GM21786 (cell line): Measurements from ENCODE around the gene PNMA6E.

ENCODE experiments used
- ATAC-seq: cut with Tn5 transposase; IDR thresholded peaks from one replicate; pipeline ENCODE4 v1.9.1; 2021; ENCODE audit not compliant: unreplicated experiment

PNMA6E gene

GRCh38 chrX:153438532-153438931, 37.4 kb upstream of the PNMA6E start:
- ATAC-seq, result no peak

GRCh38 chrX:153435845-153436244, 34.7 kb upstream of the PNMA6E start:
- ATAC-seq, result no peak

GRCh38 chrX:153434801-153435200, 33.7 kb upstream of the PNMA6E start:
- ATAC-seq, result no peak

DNA sequence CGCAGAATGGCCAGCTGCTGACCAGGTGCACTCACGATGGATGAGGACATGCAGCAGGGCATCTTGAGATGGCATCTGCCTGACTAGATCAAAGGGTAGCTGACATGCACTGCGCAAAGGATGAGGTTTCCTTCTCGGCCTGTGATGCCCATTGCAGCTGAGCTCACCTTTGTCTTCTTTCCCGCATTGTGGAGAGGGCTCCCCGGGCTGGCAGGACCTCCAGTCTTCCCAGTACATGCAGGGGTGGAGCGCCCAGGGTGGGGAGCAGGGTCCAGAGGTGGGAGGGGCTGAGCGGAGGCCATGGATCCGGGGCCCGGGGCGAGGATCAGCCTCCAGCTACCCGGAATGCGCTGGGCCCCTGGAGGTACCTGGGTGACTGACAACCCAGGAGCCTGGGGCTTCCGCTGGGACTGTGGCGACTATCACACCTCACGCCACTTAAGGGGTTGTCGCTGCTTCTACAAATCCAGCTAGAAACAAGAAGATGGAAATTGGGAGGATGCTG, 32.7 kb upstream of the PNMA6E start:
- ATAC-seq, result no peak

DNA sequence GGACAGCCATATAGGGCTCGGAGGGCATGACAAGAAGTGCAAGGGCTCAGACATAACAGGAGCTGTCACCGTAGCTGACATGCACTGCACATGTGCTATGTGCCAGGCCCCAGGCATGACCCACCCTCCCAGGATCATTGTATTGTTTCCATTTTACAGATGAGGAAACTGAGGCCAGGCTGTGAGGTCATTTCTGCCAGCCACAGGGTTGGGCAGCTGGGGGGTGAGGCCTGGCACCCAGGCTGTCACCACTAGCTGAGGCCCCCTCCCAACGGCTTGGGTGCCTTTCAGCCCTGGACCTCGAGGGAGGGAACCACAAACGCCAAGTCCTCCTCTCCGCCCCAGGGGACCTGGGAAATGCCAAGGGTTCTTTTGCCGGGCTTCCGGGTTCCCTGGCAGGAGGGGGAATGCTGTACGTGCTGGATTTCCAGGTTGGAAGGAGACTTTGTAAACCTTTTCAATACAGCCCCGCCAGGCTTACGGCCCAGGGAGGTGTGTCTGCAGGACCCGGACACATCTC, 32.1 kb upstream of the PNMA6E start:
- ATAC-seq, result no peak

DNA sequence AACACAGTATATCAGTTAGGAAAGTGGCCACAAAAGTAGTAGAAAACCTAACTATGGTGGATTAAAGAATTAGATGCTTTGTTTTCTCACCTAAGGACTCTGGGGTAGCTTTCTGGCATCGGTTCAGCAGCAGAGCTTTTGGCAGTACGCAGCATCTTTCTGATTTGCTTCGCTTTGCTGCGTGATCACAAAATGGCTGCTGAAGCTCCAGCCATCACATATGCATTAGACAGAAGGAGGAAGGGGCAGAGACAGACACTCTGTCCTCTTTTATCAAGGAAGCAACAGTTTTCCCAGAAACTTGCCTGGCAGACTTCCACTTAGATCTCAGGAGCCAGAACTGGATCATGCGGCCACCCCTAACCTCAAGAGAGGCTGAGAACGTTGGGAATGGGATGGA, 29.6 kb upstream of the PNMA6E start:
- ATAC-seq, result no peak

- ATAC-seq, result no peak
Observed at GRCh38 chrX:153426204-153426603, 25.1 kb upstream of the PNMA6E start.

- ATAC-seq, result no peak
Observed at GRCh38 chrX:153423652-153424051, 22.5 kb upstream of the PNMA6E start.

DNA sequence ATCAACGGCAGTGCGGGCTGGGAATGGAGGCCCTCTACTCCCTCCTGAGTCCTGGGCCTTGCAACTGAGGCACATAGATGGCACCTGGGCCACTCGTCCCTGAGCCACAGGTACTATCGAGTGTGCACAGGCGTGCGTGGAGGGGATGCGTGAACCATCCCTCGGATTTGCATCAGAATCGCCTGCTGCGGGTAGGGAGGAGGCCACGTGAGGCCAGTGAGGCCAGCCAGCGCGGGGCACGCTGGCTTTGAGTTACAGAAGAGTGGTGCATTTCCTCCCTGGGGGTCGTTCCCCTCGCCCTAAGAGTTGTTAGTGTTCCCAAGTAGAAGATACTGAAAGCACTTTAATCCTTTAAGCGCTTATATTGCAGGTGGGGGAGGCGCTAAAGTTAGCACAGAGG, 20.7 kb upstream of the PNMA6E start:
- no peak for ATAC-seq

GRCh38 chrX:153420851-153421599, 19.9 kb upstream of the PNMA6E start:
- no peak for ATAC-seq

DNA sequence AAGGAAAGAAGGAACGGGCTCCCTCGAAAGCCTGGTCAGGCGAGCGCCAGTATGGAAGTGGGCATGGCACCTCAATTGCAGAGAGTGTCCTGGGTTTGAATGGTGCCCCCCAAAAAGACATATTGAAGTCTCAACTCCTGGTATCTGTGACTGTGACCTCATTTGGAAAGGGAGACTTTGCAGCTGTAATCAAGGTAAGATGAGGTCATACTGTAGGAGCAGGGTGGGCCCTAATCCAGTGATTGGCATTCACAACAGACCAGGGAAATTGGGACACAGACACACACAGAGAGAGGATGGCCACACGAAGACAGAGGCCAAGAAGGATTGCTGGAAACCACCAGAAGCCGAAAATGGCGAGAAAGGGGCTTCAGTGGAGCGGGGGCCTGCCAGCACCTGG, 16.5 kb upstream of the PNMA6E start:
- ATAC-seq, result no peak

DNA sequence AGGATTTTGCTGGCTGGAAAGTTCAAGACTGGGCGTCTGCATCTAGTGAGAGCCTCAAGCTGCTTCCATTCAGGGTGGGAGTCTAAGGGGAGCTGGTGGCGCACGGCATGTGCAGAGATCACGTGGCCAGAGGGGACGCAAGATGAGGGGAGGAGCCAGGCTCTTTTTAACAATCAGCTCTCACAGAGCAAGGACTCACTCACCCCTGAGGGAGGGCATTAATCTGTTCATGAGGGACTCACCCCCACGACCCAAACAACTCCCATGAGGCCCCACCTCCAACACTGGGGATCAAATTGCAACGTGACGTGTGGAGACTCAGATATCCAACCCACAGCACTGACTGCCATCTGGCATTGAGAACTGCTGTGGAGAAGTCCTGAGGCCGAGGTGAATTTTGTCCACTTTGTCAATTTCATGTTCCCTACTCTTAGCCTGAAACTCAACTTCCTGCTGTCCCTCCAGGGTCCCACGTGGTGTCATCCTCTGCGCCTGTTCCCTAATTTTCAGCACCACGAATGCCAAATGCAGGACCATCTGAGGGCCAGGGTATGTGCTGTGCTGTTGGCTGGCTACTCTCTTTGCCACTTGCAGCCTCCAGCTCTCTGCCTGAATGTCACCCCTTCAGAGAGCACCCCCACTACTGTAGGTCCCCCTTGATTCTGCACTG, 15.8 kb upstream of the PNMA6E start:
- ATAC-seq, result no peak

GRCh38 chrX:153414856-153415510, 13.8 kb upstream of the PNMA6E start:
- no peak for ATAC-seq

- no peak for ATAC-seq
Observed at GRCh38 chrX:153413731-153414130, 12.6 kb upstream of the PNMA6E start.

DNA sequence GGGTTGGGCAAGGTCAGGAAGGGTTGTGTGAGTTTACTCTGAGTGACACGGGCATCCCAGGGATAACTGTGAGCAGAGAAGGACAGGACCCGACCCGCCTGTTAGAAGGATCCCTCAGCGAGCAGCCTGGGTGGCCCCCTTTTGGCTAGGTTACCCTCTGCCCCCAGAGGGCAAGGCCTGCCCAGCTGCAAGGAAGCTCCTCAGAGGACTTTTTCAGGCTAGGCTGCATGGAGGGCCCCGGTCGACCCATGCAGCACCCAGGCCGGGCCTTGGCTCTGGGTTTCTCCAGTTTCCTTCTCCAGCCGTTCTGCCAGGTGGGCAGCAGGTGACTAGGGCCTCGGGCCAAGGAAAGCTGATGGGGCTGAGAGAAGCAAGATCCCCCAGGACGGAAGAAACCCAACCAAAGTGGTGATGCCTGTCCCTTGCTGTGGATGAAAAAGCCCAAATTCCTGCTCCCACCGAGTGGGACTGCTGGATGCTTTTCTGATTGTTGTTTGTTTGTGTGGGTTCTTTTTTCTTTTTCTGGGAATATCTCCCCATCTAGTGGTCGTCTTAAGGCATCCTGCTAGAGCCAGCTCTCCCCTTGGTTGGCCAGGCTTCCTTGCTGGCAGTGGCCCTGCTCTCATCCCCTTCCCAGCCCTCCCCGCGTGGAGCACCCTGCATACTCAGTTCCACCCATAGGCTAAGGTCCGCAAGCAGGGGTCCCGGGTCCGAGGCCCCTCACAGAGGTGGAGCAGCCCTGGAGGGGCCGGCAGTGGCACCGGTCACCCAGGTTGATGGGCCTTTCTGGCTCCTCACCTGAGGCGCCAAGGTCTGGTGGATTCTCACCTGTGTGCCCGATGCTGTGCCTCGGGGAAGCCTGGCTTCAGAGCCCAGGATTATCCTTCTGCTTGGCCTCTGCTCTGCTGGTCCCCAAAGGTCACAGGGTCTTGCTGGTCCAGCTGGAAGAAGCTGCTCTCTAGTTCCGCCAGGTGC, 11.9 kb upstream of the PNMA6E start:
- no peak for ATAC-seq

GRCh38 chrX:153411988-153412574, 10.9 kb upstream of the PNMA6E start:
- ATAC-seq, result no peak

DNA sequence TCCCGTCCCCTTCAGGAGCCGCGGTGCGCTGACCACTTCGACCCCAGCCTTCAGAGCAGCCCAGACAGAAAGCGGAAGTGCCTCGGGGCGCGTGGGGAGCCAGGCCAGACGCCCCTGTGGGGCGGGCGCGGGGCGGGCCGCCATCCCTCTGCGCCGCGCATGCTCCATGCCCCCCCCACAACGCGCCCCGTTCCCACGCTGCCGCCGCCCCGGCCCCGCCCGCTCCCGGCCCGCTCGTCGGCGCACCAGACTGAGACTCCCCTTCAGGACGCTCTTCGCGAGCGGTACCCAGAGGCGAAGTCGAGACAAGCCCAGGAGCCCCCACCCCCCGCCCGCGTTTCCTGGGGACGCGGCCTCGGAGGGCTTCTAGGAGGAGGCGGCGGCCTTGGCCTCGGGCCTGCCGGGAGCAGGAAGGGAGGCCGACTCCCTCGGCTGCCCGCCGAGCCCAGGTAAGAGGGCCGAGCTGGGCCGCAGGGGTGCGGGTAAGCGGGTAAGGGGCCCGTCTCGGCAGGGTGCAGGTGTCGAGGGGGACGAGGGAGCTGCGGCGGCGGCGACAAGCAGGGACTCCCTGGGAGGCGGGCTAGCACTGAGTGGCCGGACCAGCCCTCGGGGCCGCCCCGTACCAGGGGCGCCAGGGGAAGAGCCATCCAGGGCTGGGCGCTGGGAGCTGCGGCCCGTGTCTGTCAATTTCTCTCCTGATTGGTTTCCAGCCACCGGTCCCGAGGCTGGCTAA, 10.3 kb upstream of the PNMA6E start, which contains the start of gene ZFP92:
Gene ZFP92, plus strand, starts transcription at position 218 of the 733 bp plus-strand sequence. CDS start 6,851 bp downstream, outside the sequence.
- ATAC-seq, result peak; percentile 50

DNA sequence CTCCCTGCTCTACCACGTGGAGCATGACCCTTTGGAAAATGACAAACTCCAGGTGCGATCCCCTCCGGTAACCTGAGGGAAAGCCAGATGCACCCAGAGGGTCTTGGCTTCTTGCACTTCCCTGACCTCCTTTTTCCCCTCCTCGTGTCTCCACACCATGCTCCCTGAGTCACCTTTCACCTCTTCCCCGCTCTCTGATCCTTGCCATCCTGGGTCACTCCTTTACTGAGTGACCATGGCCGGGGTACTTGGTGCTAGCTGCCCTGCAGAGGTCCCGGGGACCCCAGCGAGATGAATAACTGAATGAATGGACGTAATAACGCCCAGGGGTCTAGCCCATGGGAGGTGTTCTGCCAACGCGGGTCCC, 9.7 kb upstream of the PNMA6E start:
- no peak for ATAC-seq

DNA sequence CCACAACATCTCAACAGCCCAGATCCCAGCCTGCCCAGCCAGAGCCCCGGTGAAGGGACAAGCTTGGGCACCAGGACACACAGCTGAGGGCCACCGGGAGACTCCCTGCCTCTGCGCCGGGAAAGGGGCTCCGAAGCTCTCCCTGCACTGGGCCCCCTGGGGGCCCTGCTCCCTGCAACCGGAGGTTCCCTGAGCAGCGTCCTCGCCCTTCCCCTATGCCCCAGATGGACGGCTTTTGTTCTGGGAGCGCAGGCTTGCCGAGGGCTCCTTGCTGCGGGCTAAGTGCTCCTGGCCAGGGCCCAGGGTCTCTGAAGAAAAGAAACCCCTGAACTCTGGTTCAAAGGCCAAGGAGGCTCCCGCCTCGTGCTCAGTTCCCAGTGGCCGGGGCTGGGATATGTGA, 9.2 kb upstream of the PNMA6E start:
- ATAC-seq, result no peak
